SU-DHL-6 (cell line): Measurements from ENCODE around the gene QKI.

Experiments used
- H2AFZ ChIP-seq: fragments of 200-600 bp; sonication (generic); 2 replicates; pipeline ENCODE4 v1.6.1; 2014; ENCODE audit warnings: low read depth, mild to moderate bottlenecking, moderate library complexity, mixed read lengths, antibody characterized with exemption, low read length; ENCODE audit not compliant: severe bottlenecking
- H3F3A ChIP-seq: fragments of 200-600 bp; shearing (Covaris generic); 2 replicates; pipeline ENCODE4 v1.6.0; 2016; ENCODE audit warnings: antibody characterized with exemption, mild to moderate bottlenecking; ENCODE audit not compliant: insufficient read depth
- H3K27ac ChIP-seq: fragments of 200-600 bp; sonication (generic); 2 replicates; pipeline ENCODE4 v1.5.1; 2016; ENCODE audit warnings: low read depth, mild to moderate bottlenecking, low read length, moderate library complexity, mixed read lengths
- H3K27me3 ChIP-seq: fragments of 200-600 bp; sonication (generic), shearing (Covaris generic); 2 replicates; pipeline ENCODE4 v1.6.0; 2014; ENCODE audit warnings: mild to moderate bottlenecking, low read length
- H3K36me3 ChIP-seq: fragments of 200-600 bp; sonication (generic); 2 replicates; pipeline ENCODE4 v1.6.1; 2014; ENCODE audit warnings: mild to moderate bottlenecking, low read length, mixed read lengths
- H3K4me2 ChIP-seq: fragments of 300-600, 200-600 bp; shearing (Covaris generic), sonication (generic); 2 replicates; pipeline ENCODE4 v1.6.0; 2014; ENCODE audit warnings: low read length, low read depth, mild to moderate bottlenecking; ENCODE audit not compliant: poor library complexity, severe bottlenecking
- H3K4me3 ChIP-seq: fragments of 200-600 bp; sonication (generic); 2 replicates; pipeline ENCODE4 v1.5.1; 2014; ENCODE audit warnings: antibody characterized with exemption, low read length, mild to moderate bottlenecking, mixed read lengths; ENCODE audit not compliant: insufficient read depth, poor library complexity, severe bottlenecking
- H3K79me2 ChIP-seq: fragments of 200-600 bp; sonication (generic); 2 replicates; pipeline ENCODE4 v1.6.1; 2014; ENCODE audit warnings: mild to moderate bottlenecking, low read length, moderate library complexity; ENCODE audit not compliant: insufficient read depth
- H3K9ac ChIP-seq: fragments of 200-600 bp; sonication (generic); 2 replicates; pipeline ENCODE4 v1.7.0; 2014; ENCODE audit warnings: mild to moderate bottlenecking, low read length
- H3K9me2 ChIP-seq: fragments of 200-600 bp; sonication (generic); replicated peaks from 2 replicates; pipeline ENCODE4 v1.6.1; 2014; ENCODE audit warnings: low read length; ENCODE audit not compliant: insufficient read depth
- H3K9me3 ChIP-seq: fragments of 200-600 bp; sonication (generic); 2 replicates; pipeline ENCODE4 v1.6.1; 2014; ENCODE audit warnings: low read length, mixed read lengths; ENCODE audit not compliant: insufficient read depth
- H4K20me1 ChIP-seq: fragments of 200-600 bp; sonication (generic); 2 replicates; pipeline ENCODE4 v1.6.1; 2014; ENCODE audit warnings: low read depth, mild to moderate bottlenecking, antibody characterized with exemption, low read length, moderate library complexity, mixed read lengths
- CTCF ChIP-seq: fragments of 200-600 bp; sonication (generic); IDR thresholded peaks from one replicate; pipeline ENCODE4 v1.5.1; 2017; ENCODE audit warnings: antibody characterized with exemption, mild to moderate bottlenecking, low read length, moderate library complexity; ENCODE audit not compliant: insufficient read depth, poor library complexity, severe bottlenecking
- EZH2phosphoT487 ChIP-seq: fragments of 200-600 bp; sonication (generic), shearing (Covaris generic); conservative IDR thresholded peaks from 2 replicates; pipeline ENCODE4 v1.6.1; 2018; ENCODE audit warnings: mild to moderate bottlenecking, antibody characterized with exemption, low read length, moderate library complexity, mixed read lengths

The QKI gene

GRCh38 chr6:163533443-163533842 lies 118.9 kb downstream of the QKI start:
- Histone ChIP-seq H2AFZ (no peak overlapping the region), H3K4me3 (no peak overlapping the region), H3K36me3 (peaks cover 3% of the 10 kb centered on the region; the same call in 1 of the 2 replicates), H3K9me3 (no peaks in the 10 kb centered on the region), H3F3A (no peaks in the 10 kb centered on the region), H3K79me2 (peaks cover 12% of the 10 kb centered on the region), H3K9me2 (no peaks in the 10 kb centered on the region), H3K9ac (no peak overlapping the region), H3K4me2 (no peak overlapping the region), H4K20me1 (peaks cover 27% of the 10 kb centered on the region), H3K27me3 (no peaks in the 10 kb centered on the region), H3K27ac (no peak overlapping the region)
- TF ChIP-seq EZH2phosphoT487 (no peak), CTCF (no peak)

- peaks cover 8% of the 10 kb centered on the region; the same call in 1 of the 2 replicates for H4K20me1 ChIP-seq
- TF ChIP-seq CTCF (no peak), EZH2phosphoT487 (no peak)
- H3K27ac ChIP-seq, result no peak overlapping the region
- H3K9ac ChIP-seq, result no peak overlapping the region
- no peaks in the 10 kb centered on the region for H3K9me3 ChIP-seq
- peaks cover 3% of the 10 kb centered on the region; the same call in 1 of the 2 replicates for H3K36me3 ChIP-seq
- H3K4me2 ChIP-seq, result no peak overlapping the region
- H3K79me2 ChIP-seq, result peaks cover 5% of the 10 kb centered on the region; the same call in 1 of the 2 replicates
- no peak overlapping the region for H3K4me3 ChIP-seq
- H2AFZ ChIP-seq, result no peak overlapping the region
- H3F3A ChIP-seq, result no peaks in the 10 kb centered on the region
- H3K9me2 ChIP-seq, result no peaks in the 10 kb centered on the region
- H3K27me3 ChIP-seq, result no peaks in the 10 kb centered on the region
Measured at GRCh38 chr6:163536770-163537169, 122.3 kb downstream of the QKI start.

- H3K9me2 ChIP-seq, result no peaks in the 10 kb centered on the region
- H3K36me3 ChIP-seq, result peaks cover 3% of the 10 kb centered on the region; the same call in 1 of the 2 replicates
- H3K4me3 ChIP-seq, result no peak overlapping the region
- H3K4me2 ChIP-seq, result no peak overlapping the region
- H3K9me3 ChIP-seq, result no peaks in the 10 kb centered on the region
- H3F3A ChIP-seq, result no peaks in the 10 kb centered on the region
- no peak overlapping the region for H3K27ac ChIP-seq
- H2AFZ ChIP-seq, result no peak overlapping the region
- H3K27me3 ChIP-seq, result no peaks in the 10 kb centered on the region
- peaks cover 6% of the 10 kb centered on the region for H4K20me1 ChIP-seq
- H3K79me2 ChIP-seq, result no peaks in the 10 kb centered on the region; the same call in 1 of the 2 replicates
- TF ChIP-seq EZH2phosphoT487, result no peak
- no peak for TF ChIP-seq CTCF
- no peak overlapping the region for H3K9ac ChIP-seq
Measured at GRCh38 chr6:163538331-163538730, 123.8 kb downstream of the QKI start.
